ENCODE data around the gene HESX1. TPM values are rescaled to one million over a fixed set of nuclear protein-coding genes. Genes with fewer than 3 reads are reported as not detected.

Gene HESX1
- total RNA-seq, result 0.77 to 1.7 TPM (median 1.2 TPM) in 3 replicates
- long read RNA-seq, partial matches to known transcripts, result 0 of 3 reads
- long read RNA-seq, other reads (novel, unspliced or antisense), result 3 of 3 reads

GRCh38 chr3:57199895-57200297 lies at the start of gene HESX1:
Gene HESX1 (minus strand): TSS chr3:57199978. CDS start chr3:57199918, 60 bp downstream.
- DNase-seq (ENCODE audit: low spot score), result no peak
- Mint-ChIP-seq H3K4me1 (ENCODE audit: low read depth) (peaks cover 11% of the 10 kb centered on the region), H3K36me3 (ENCODE audit: low read depth) (no peaks in the 10 kb centered on the region), H3K4me3 (ENCODE audit: unreplicated experiment) (no peak within 1 kb of the TSS), H3K27ac (ENCODE audit: unreplicated experiment) (no peak within 1 kb of the TSS), H3K27me3 (ENCODE audit: low read depth) (no peaks in the 10 kb centered on the region), H3K9me3 (ENCODE audit: low read depth) (no peaks in the 10 kb centered on the region)
- TF ChIP-seq CTCF (IDR thresholded peaks at IDR 0.05), result no peak

- H3K36me3 Mint-ChIP-seq (ENCODE audit: low read depth), result peaks cover 46% of the 10 kb centered on the region
- H3K4me3 Mint-ChIP-seq (ENCODE audit: unreplicated experiment), result no peak overlapping the region
- H3K27ac Mint-ChIP-seq (ENCODE audit: unreplicated experiment), result no peak overlapping the region
- H3K4me1 Mint-ChIP-seq (ENCODE audit: low read depth), result no peaks in the 10 kb centered on the region
- no peak for TF ChIP-seq CTCF (IDR thresholded peaks at IDR 0.05)
- DNase-seq (ENCODE audit: low spot score), result no peak
- H3K27me3 Mint-ChIP-seq (ENCODE audit: low read depth), result no peaks in the 10 kb centered on the region
- no peaks in the 10 kb centered on the region for H3K9me3 Mint-ChIP-seq (ENCODE audit: low read depth)
Observed at GRCh38 chr3:57244946-57245345, 45.2 kb upstream of the HESX1 start.

- Mint-ChIP-seq H3K27ac (ENCODE audit: unreplicated experiment) (no peak overlapping the region), H3K36me3 (ENCODE audit: low read depth) (peaks cover 11% of the 10 kb centered on the region), H3K4me1 (ENCODE audit: low read depth) (peaks cover 15% of the 10 kb centered on the region), H3K4me3 (ENCODE audit: unreplicated experiment) (no peak overlapping the region), H3K27me3 (ENCODE audit: low read depth) (no peaks in the 10 kb centered on the region), H3K9me3 (ENCODE audit: low read depth) (no peaks in the 10 kb centered on the region)
- no peak for TF ChIP-seq CTCF (IDR thresholded peaks at IDR 0.05)
- DNase-seq (ENCODE audit: low spot score), result no peak
Observed at GRCh38 chr3:57234613-57235575, 35.1 kb upstream of the HESX1 start.

GRCh38 chr3:57233799-57234198 lies 34.0 kb upstream of the HESX1 start:
- H3K4me3 Mint-ChIP-seq (ENCODE audit: unreplicated experiment), result no peak overlapping the region
- DNase-seq (ENCODE audit: low spot score), result no peak
- H3K9me3 Mint-ChIP-seq (ENCODE audit: low read depth), result no peaks in the 10 kb centered on the region
- peaks cover 5% of the 10 kb centered on the region for H3K36me3 Mint-ChIP-seq (ENCODE audit: low read depth)
- H3K27me3 Mint-ChIP-seq (ENCODE audit: low read depth), result no peaks in the 10 kb centered on the region
- no peak for TF ChIP-seq CTCF (IDR thresholded peaks at IDR 0.05)
- no peak overlapping the region for H3K27ac Mint-ChIP-seq (ENCODE audit: unreplicated experiment)
- peaks cover 26% of the 10 kb centered on the region for H3K4me1 Mint-ChIP-seq (ENCODE audit: low read depth)

GRCh38 chr3:57230006-57230405 lies 30.2 kb upstream of the HESX1 start:
- peak overlapping the region; percentile 94 for H3K27ac Mint-ChIP-seq (ENCODE audit: unreplicated experiment)
- no peaks in the 10 kb centered on the region for H3K9me3 Mint-ChIP-seq (ENCODE audit: low read depth)
- no peaks in the 10 kb centered on the region for H3K27me3 Mint-ChIP-seq (ENCODE audit: low read depth)
- H3K36me3 Mint-ChIP-seq (ENCODE audit: low read depth), result no peaks in the 10 kb centered on the region
- TF ChIP-seq CTCF (IDR thresholded peaks at IDR 0.05), result no peak
- peaks cover 40% of the 10 kb centered on the region for H3K4me1 Mint-ChIP-seq (ENCODE audit: low read depth)
- H3K4me3 Mint-ChIP-seq (ENCODE audit: unreplicated experiment), result peak overlapping the region; percentile 89
- no peak for DNase-seq (ENCODE audit: low spot score)
